K562 (cell line): ENCODE data around the gene LRMDA. TPM values are rescaled to one million over a fixed set of nuclear protein-coding genes. Genes with fewer than 3 reads are reported as not detected.

Experiments
- ATAC-seq: fragments of 200-7000 bp; cut with Tn5 transposase; 3 replicates; pipeline ENCODE4 v1.9.1; 2020; ENCODE audit warnings: moderate library complexity
- BruUV-seq: library from RNA; stranded (reverse); fragments of 400-500 nt; replicated peaks from 2 replicates; lab custom pipeline; 2021; lab: Mats Ljungman, UMichigan
- CTCF ChIA-PET: fragments of 300-600 bp; formaldehyde crosslinking; extraction: SDS; loops from one replicate; lab custom pipeline; 2021; ENCODE audit warnings: low intra/inter-chr PET ratio; lab: Yijun Ruan, JAX
- POLR2A ChIA-PET: fragments of 300-600, 350-650 bp; sonication (Branson Sonifier 250); formaldehyde crosslinking; extraction: SDS; loops from one replicate; lab custom pipeline; 2021; ENCODE audit warnings: antibody characterized with exemption, inconsistent platforms; lab: Yijun Ruan, JAX
- DNase-seq, 4 experiments: peaks; one replicate each; pipeline versions ENCODE4 v3.0.0 to v3.0.0-alpha.2; 2011 to 2018; ENCODE audit warnings: low spot score in 3 of 4, mixed read lengths in 3 of 4; ENCODE audit errors: extremely low read depth in 1 of 4
- FAIRE-seq: peaks from 2 replicates; lab custom pipeline; 2011; peaks lifted over from hg19 to GRCh38; lab: Jason Lieb, UNC
- H2AFZ ChIP-seq: 2 replicates; pipeline ENCODE4 v1.6.0; 2011; ENCODE audit warnings: low read depth, low read length, control low read depth, inconsistent platforms
- H3K27ac ChIP-seq: fragments of 200-600 bp; 3 replicates; pipeline ENCODE4 v1.8.0; 2011; ENCODE audit warnings: low read depth, mild to moderate bottlenecking, control low read depth, inconsistent platforms, low read length, moderate library complexity, mixed read lengths; ENCODE audit errors: extremely low read depth
- H3K27me3 ChIP-seq, 2 experiments: fragments of 300-600 bp in 1 of 2; 2 replicates in 1 of 2; 3 replicates in 1 of 2; pipeline versions ENCODE4 v1.6.0 to v1.8.0; 2011; ENCODE audit warnings: inconsistent platforms in 2 of 2, low read length in 2 of 2, mild to moderate bottlenecking in 1 of 2, mixed read lengths in 1 of 2, moderate library complexity in 1 of 2; ENCODE audit not compliant: control insufficient read depth in 2 of 2, insufficient read depth in 2 of 2
- H3K36me3 ChIP-seq: fragments of 300-600 bp; 3 replicates; pipeline ENCODE4 v1.8.0; 2011; ENCODE audit warnings: mild to moderate bottlenecking, low read length, inconsistent platforms; ENCODE audit not compliant: control insufficient read depth, insufficient read depth
- H3K4me1 ChIP-seq, 2 experiments: fragments of 200-600 bp in 1 of 2; replicated peaks in 1 of 2; 2 replicates in 1 of 2; 3 replicates in 1 of 2; pipeline versions ENCODE4 v1.5.1 to v1.8.0; 2011; ENCODE audit warnings: inconsistent platforms in 2 of 2, low read length in 2 of 2, mild to moderate bottlenecking in 1 of 2, mixed read lengths in 1 of 2, moderate library complexity in 1 of 2; ENCODE audit not compliant: control insufficient read depth in 2 of 2, insufficient read depth in 2 of 2
- H3K4me2 ChIP-seq: 2 replicates; pipeline ENCODE4 v1.6.1; 2011; ENCODE audit warnings: low read length, control low read depth, inconsistent platforms, mixed read lengths; ENCODE audit not compliant: insufficient read depth
- H3K4me3 ChIP-seq: fragments of 200-600 bp; sonication (generic), shearing (Covaris generic); 2 replicates; pipeline ENCODE4 v1.5.1; 2016; ENCODE audit warnings: control low read depth, inconsistent platforms
- H3K79me2 ChIP-seq: fragments of 200-600 bp; 3 replicates; pipeline ENCODE4 v1.8.0; 2011; ENCODE audit warnings: low read length, inconsistent platforms; ENCODE audit not compliant: control insufficient read depth, insufficient read depth
- H3K9ac ChIP-seq, 2 experiments: 2 replicates each; pipeline versions ENCODE4 v1.6.0 to v1.6.1; 2011; ENCODE audit warnings: low read depth in 2 of 2, low read length in 2 of 2, control low read depth in 1 of 2, inconsistent platforms in 1 of 2, mild to moderate bottlenecking in 1 of 2, mixed read lengths in 1 of 2; ENCODE audit not compliant: insufficient read depth in 1 of 2
- H3K9me1 ChIP-seq: one replicate; pipeline ENCODE4 v1.6.0; 2011; ENCODE audit warnings: inconsistent platforms, mild to moderate bottlenecking, low read length, moderate library complexity; ENCODE audit not compliant: control insufficient read depth, insufficient read depth
- H3K9me3 ChIP-seq: replicated peaks from 2 replicates; pipeline ENCODE4 v1.5.1; 2011; ENCODE audit warnings: low read depth, low read length, inconsistent platforms; ENCODE audit not compliant: control insufficient read depth, insufficient read depth
- H4K20me1 ChIP-seq: replicated peaks from 2 replicates; pipeline ENCODE4 v1.6.1; 2011; ENCODE audit warnings: low read length, inconsistent platforms, mixed read lengths; ENCODE audit not compliant: control insufficient read depth, insufficient read depth
- ARID3B ChIP-seq: fragments of 250-450 bp; sonication (Bioruptor Pico); IDR thresholded peaks from 2 replicates; pipeline ENCODE4 v1.4.0; 2020; ENCODE audit warnings: borderline replicate concordance
- CEBPZ ChIP-seq: fragments of 150-350 bp; IDR thresholded peaks from 2 replicates; pipeline ENCODE4 v1.6.1; 2014; ENCODE audit warnings: low read depth, mild to moderate bottlenecking, low read length, borderline replicate concordance
- CHD4 ChIP-seq: fragments of 200-600 bp; sonication (generic); IDR thresholded peaks from 3 replicates; pipeline ENCODE4 v1.6.1; 2012; ENCODE audit warnings: low read depth, mild to moderate bottlenecking, mixed read lengths, low read length, inconsistent platforms; ENCODE audit not compliant: insufficient read depth, insufficient replicate concordance, poor library complexity, severe bottlenecking
- FOSL1 ChIP-seq: fragments of 200-800 bp; sonication (Bioruptor generic); conservative IDR thresholded peaks from 2 replicates; pipeline ENCODE4 v1.6.1; 2016; ENCODE audit warnings: missing genetic modification characterization, missing compliant biosample characterization
- HMGN3 ChIP-seq: IDR thresholded peaks from 2 replicates; pipeline ENCODE4 v1.6.1; 2011; ENCODE audit warnings: borderline replicate concordance, low read depth, mild to moderate bottlenecking, mixed read lengths, low read length; ENCODE audit not compliant: insufficient read length; ENCODE audit errors: extremely low read depth
- JUND ChIP-seq, 2 experiments: IDR thresholded peaks; 2 replicates in 1 of 2; 3 replicates in 1 of 2; pipeline ENCODE4 v1.6.1; 2011; ENCODE audit warnings: borderline replicate concordance in 2 of 2, low read depth in 2 of 2, low read length in 2 of 2, improper control_type of control experiment in 1 of 2, missing biosample characterization in 1 of 2, missing genetic modification characterization in 1 of 2, missing genetic modification reagents in 1 of 2
- KAT2B ChIP-seq: IDR thresholded peaks from one replicate; pipeline ENCODE4 v1.6.1; 2012; ENCODE audit warnings: low read depth, mild to moderate bottlenecking, control low read depth, inconsistent platforms, low read length, moderate library complexity
- LARP7 ChIP-seq: fragments of 450-650 bp; IDR thresholded peaks from 2 replicates; pipeline ENCODE4 v1.6.1; 2016
- MYC ChIP-seq, 2 experiments: fragments of 250-450 bp in 1 of 2; sonication (Bioruptor Pico) in 1 of 2; IDR thresholded peaks; 2 replicates each; pipeline versions ENCODE4 v1.5.1 to v1.6.1; 2012 to 2021; ENCODE audit warnings: low read depth in 2 of 2, borderline replicate concordance in 1 of 2, improper control_type of control experiment in 1 of 2, low read length in 1 of 2, mild to moderate bottlenecking in 1 of 2, moderate library complexity in 1 of 2
- SNRNP70 ChIP-seq: fragments of 200-400 bp; formaldehyde crosslinking; optimal IDR thresholded peaks from 2 replicates; pipeline ENCODE3; 2017; ENCODE audit warnings: low read depth, low read length
- THAP12 ChIP-seq: fragments of 250-450 bp; sonication (Bioruptor Pico); IDR thresholded peaks from 2 replicates; pipeline ENCODE4 v1.9.0; 2021; ENCODE audit warnings: mild to moderate bottlenecking, inconsistent platforms
- ZNF175 ChIP-seq: fragments of 200-800 bp; sonication (Bioruptor generic); IDR thresholded peaks from 2 replicates; pipeline ENCODE4 v1.6.1; 2016; ENCODE audit warnings: low read depth, mild to moderate bottlenecking, missing genetic modification characterization, missing compliant biosample characterization
- ZNF699 ChIP-seq: fragments of 250-450 bp; sonication (Bioruptor Pico); IDR thresholded peaks from 2 replicates; pipeline ENCODE4 v1.8.0; 2021; ENCODE audit warnings: mild to moderate bottlenecking, moderate library complexity; ENCODE audit not compliant: insufficient replicate concordance
- WGBS: fragments of 100-300 bp; shearing (Covaris generic); methylation state at CpG from one replicate; pipeline ENCODE4 v1.1.6; 2016; ENCODE audit warnings: low coverage, mixed read lengths; ENCODE audit not compliant: insufficient coverage; ENCODE audit errors: missing lambda C conversion rate; 5-methylcytosine and 5-hydroxymethylcytosine counted together
- in situ Hi-C: fragments of 300-500 bp; cut with MboI; formaldehyde crosslinking; loops from 4 replicates; pipeline ENCODE4 v1.15.0; 2018; ENCODE audit warnings: inconsistent platforms, mixed read lengths
- intact Hi-C: fragments of 100-400 bp; cut with micrococcal nuclease; formaldehyde crosslinking; loops from 2 replicates; pipeline ENCODE4 v1.14.2; 2022
- polyA plus RNA-seq, 8 experiments: library from polyadenylated mRNA; depleted of rRNA in 4 of 8; stranded (reverse) in 5 of 8; unstranded in 3 of 8; fragments of >200 nt; fragmentation: Nextera tagmentation in 2 of 8; fragmentation: Illumina TruSeq in 1 of 8; extraction: Ambion mirVana in 2 of 8; extraction: Trizol in 1 of 8; gene quantifications; 2 replicates each; pipeline versions ENCODE4 v1.2.1 to v1.2.3, GENCODE V29; 2011 to 2014; ENCODE audit warnings: inconsistent platforms in 1 of 8, missing spikeins in 1 of 8
- total RNA-seq, 7 experiments: library from RNA; depleted of rRNA in 6 of 7; stranded (reverse); fragments of >200 nt in 6 of 7; fragmentation: Illumina TruSeq in 2 of 7; extraction: Trizol in 2 of 7; gene quantifications; 2 replicates each; pipeline versions ENCODE4 v1.2.1 to v1.2.3, GENCODE V29; 2011 to 2021; ENCODE audit warnings: low replicate concordance in 1 of 7

LRMDA gene
- total and polyA plus RNA-seq, 9 of the 15 experiments (the other 6 are each of a cell fraction or from before 2014, with no cell fraction given): 0.25 TPM; not detected in 8

GRCh38 chr10:76175533-76176165 lies 744.2 kb downstream of the LRMDA start:
- H3K9me1 ChIP-seq: no peaks in the 10 kb centered on the region
- in situ Hi-C loops: no loop called here
- intact Hi-C loops: no loop called here
- no peaks in the 10 kb centered on the region for H3K36me3 ChIP-seq
- H2AFZ ChIP-seq: no peak overlapping the region
- ChIA-PET POLR2A (no interaction called here), CTCF (no interaction called here)
- FAIRE-seq: no peak
- BruUV-seq: no TSS peak
- no peaks in the 10 kb centered on the region; a peak in 1 of 5 replicates for H3K27me3 ChIP-seq
- WGBS: under 1% methylated on average over 9 of the region's 9 CpGs
- no peak for DNase-seq
- no peaks in the 10 kb centered on the region for H3K79me2 ChIP-seq
- no peak overlapping the region for H3K4me3 ChIP-seq
- no peak for ATAC-seq
- H3K4me2 ChIP-seq: no peak overlapping the region
- no peaks in the 10 kb centered on the region for H3K9me3 ChIP-seq
- no peaks in the 10 kb centered on the region for H3K4me1 ChIP-seq
- H4K20me1 ChIP-seq: no peaks in the 10 kb centered on the region
- H3K27ac ChIP-seq: no peak overlapping the region
- no peak overlapping the region for H3K9ac ChIP-seq
- TF ChIP-seq JUND (IDR thresholded peaks at IDR 0.05; ENCODE audit: borderline replicate concordance, low read depth, low read length) (no peak), JUND (tag; IDR thresholded peaks at IDR 0.05; ENCODE audit: borderline replicate concordance, low read depth, low read length) (no peak), HMGN3 (no peak), FOSL1 (tag) (no peak), LARP7 (no peak), ZNF699 (CRISPR knock-in tag) (no peak), SNRNP70 (no peak), ZNF175 (CRISPR knock-in tag) (no peak), ARID3B (no peak), MYC (IDR thresholded peaks at IDR 0.05; ENCODE audit: low read depth, low read length) (no peak), MYC (CRISPR knock-in tag; IDR thresholded peaks at IDR 0.05; ENCODE audit: borderline replicate concordance, low read depth) (no peak), CEBPZ (no peak), CHD4 (no peak), THAP12 (CRISPR knock-in tag) (no peak), KAT2B (no peak)
